GM15510 (cell line): ENCODE results near the gene CERKL.

Experiments used
- POLR2A ChIP-seq: IDR thresholded peaks from 3 replicates; pipeline ENCODE4 v1.6.1; 2011; ENCODE audit warnings: borderline replicate concordance; ENCODE audit not compliant: insufficient read length; ENCODE audit errors: extremely low read depth

The CERKL gene

DNA sequence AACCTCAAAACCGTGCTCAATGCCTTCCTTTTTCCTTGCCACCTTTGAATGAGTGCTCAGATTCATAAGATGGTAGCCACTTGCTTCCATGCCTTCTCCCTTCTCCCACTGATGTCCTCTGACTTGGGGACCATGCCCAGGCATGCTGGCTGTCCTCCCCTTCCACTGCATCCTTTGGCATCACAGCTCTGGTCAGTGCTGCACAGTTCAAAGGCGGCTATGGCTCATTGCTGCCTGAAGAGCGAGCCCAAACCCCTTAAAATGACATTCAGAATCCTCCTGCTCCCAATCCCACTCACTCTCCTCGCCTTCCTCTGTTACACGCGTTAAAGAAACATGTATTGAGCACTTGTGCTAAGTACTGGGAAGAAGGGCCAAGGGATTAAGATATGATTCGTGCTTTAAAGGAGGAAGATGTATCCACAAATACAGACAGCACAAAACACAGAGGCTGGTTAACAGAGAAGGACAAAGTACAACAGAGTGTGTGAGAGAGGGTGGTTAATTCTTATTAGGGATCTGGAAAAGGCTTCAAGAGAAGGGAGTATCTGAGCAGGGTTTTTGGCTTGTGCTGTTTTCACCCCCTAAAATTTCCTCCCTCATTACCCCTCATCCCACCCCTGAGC, 81.8 kb downstream of the CERKL start:
- no peak for TF ChIP-seq POLR2A

GRCh38 chr2:181574321-181574720, 82.6 kb downstream of the CERKL start:
- no peak for TF ChIP-seq POLR2A

DNA sequence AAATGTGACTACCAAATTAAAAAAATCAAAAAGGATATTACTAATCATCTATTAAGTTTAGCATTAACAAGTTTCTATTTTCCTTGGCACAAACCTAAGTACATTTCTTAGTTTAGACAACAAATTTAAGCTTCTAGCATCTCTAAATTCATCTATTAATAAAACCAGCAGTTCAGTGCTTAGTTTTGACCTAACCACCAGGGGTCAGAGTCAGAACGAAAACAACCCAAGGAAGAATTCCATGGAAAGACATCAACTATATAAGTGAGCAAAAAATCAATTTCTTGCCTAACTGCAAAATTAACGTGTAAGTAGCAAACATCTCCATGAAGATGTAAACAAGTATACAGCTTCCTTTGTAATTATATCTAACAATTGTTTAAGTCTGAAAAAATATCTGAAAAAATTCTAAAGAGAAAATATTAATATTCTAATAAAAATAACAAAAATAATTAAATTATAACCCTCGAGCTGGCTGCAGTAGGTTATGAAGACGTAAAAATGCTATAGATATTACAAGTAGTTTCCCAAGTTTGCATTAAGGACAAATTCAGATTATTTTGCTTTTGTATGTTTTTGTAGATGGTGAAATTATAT, 83.7 kb downstream of the CERKL start:
- no peak for TF ChIP-seq POLR2A

GRCh38 chr2:181570833-181571661, 85.9 kb downstream of the CERKL start:
- no peak for TF ChIP-seq POLR2A

DNA sequence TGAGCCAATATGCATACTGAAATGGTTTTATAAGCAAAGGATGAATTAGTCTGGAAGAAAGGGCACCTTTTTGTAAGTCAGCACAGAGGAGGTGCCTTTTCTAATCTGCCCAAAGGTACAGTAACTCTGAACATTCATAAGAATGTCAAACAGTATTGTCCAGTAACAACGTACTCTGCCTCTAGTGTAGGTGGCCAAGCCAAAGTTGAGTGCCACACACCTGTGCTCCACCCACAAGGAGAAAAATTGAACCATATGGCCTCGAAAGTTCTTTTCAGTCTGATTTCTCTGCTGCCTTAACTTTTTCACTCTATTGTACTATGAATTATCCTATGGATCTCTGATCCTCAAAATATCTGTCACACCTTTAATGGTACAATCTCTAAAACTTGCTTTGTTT, 86.8 kb downstream of the CERKL start:
- no peak for TF ChIP-seq POLR2A

DNA sequence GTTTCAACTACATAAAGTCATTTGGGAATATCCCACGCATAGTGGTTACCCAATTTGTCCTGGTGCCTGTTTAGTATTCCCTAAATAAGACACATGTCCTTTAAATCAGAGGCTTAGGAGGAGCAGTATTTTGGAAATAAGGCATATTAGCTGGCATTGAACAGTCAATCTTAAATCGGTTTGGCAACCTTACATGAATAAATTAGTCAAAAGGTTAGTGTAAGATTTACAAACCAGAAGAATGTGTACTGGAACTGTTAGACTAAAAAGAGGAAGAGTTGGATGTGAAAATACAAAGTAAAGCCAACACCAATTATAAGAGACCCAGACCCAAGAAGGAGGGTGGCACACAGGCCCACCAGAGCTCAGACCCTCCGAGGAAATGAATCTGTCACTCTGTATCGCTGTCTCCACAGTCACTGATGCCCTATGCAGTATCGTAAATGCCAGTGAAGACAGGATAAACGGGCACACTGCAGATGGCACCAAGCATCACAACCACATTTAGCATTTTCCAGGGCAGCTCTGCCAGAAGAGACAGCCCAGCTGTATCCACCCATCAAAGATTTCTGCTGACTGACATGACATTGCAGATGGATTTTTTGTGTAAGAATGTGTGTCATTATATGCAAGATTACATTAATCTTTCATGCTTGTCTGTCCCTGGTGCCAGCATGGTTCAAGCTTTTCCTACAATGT, 90.4 kb downstream of the CERKL start:
- no peak for TF ChIP-seq POLR2A

DNA sequence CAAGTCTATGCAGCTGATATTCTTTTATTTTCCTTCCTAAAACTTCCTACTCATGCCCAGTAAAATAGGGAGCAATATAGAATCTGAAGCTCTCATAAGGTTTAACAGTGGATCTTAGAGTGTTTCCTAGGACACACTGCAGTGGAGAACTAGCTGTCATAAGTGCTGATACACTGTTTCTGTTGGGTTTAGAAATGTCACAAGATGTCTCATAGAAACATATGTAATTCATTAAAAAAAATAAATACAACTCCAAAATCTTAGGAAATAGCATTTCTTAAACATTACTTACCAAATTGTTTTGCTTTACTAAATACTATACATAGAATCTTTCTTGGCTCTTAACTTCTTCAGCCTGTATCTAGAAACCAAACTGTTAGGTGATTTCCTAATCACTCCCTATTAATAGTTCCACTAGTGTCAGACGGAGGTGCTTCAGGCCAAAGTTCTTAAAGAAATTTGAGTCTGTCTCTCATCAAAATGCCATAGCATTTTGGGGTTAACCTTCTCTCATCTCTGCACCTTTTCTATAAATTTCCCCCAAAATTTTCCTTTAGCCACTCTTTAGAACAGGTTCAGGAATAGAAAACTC, 93.7 kb downstream of the CERKL start:
- TF ChIP-seq POLR2A: no peak

- no peak for TF ChIP-seq POLR2A
These were observed 98.5 kb downstream of the CERKL start for GRCh38 chr2:181558371-181558770.

DNA sequence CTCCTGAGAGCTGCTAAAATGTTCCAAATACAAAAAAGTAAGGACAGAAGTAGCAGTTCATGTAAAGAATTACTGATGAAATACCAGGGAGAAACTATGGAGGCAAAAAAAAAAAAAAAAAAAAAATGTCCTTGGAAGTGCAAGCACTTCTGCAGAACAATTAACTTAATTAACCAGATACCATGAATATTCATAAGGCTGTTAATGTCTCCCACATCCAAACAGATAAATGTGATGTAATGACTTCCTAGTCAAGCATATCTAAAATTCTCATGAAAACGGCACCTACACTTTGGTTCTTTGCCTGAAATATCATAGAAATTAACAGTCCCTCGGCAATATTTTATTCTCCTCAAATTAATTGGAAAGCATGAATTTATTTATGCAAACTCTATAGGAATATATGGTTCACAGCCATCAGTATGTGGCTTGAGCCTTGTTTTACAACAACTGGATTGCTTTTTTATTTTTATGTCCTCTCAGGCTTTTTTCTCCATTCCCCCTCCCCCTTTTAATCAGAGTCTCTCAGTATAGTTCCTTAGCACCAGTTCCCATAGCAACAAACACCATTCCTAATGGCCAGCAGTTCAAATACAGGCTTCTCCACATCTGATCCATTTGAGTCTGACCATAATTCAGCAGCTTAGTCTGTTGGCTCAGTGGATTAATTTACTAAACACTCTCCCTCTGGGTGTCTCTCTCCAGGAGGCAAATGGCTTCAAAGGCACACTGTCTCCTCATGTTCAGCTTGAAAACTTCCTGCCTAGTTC, 102.7 kb downstream of the CERKL start:
- TF ChIP-seq POLR2A: no peak

DNA sequence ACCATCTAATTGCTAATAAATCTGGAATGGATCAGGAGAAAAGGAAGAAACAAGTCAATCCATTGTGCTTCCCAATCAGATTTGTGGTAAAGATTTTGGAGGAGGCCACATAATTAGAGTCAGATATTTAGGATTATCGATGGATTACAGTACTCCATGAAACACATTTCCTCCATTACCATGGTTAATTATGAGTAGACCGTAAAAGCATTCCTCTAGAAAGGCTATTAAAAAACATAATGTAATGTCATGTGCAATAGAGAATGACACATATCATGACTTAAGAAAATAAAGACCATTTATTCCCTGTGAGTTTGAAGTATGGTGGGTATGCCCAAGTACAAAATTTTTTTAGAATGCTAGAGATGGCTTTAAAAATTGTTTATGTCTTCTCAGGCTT, 103.7 kb downstream of the CERKL start:
- no peak for TF ChIP-seq POLR2A

- no peak for TF ChIP-seq POLR2A
These were observed 104.1 kb downstream of the CERKL start for GRCh38 chr2:181552808-181553207.

- TF ChIP-seq POLR2A: no peak
These were observed 110.8 kb downstream of the CERKL start for GRCh38 chr2:181546086-181546485.

DNA sequence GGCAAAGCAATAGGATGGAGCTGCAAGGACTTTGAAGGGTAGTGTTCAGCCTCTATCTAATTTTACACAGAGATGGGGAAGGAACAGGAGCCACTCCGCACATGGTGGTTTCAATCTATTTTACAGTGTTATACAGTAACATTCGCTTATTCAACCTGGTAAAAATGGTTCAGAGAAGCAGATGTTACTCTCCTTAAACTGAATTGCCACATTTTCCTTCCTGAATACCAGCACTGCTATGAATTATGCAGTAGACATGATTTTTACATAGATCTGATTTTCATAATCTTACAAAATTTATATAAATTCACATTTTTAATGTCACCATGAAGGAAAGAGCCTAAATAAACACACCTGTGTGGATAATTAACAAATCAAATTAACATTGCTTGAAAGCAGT, 114.7 kb downstream of the CERKL start:
- no peak for TF ChIP-seq POLR2A

GRCh38 chr2:181540421-181540820, 116.5 kb downstream of the CERKL start:
- TF ChIP-seq POLR2A: no peak
